ENCODE results near the gene CKAP2L.

CKAP2L gene

DNA sequence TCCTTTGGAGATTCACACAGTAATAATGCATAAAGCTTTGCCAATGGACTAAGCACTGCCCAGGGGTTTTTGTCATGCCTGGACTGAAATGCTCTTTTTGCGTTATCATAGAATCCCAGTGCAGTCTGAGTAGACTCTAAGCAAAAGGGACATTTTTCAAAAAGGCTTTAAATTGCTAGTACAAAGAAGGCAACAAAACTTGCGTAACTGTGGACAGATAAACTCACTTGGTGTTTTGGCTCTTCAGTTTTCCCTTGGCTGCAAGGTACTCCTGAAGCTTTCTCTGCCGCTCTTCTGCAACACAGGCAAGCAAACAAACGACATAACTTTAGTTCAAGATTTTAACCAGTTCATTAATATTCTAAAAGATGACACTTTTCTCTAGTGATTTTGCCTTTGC lies 2.1 kb downstream of the CKAP2L start:
- no peak for DNase-seq (ENCODE audit: low spot score)

DNA sequence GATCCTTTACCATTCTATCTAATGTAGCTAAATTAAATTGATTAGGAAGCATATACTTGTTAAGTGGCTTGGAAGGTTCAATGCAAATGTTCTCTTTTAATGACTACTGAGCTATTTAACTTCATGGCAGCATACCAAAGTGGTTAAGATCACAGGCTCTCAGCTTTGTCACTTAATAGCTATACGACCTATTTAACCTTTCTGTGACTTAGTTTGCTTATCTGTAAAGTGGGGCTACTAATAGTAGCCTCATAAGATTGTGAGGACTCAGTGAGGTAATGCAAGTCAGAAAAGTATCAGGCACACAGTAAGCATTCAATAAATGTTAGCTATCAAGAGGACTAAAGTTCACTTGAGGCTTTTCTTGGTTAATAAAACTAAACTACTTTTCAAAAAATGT lies 4.3 kb downstream of the CKAP2L start:
- DNase-seq (ENCODE audit: low spot score), result no peak

DNA sequence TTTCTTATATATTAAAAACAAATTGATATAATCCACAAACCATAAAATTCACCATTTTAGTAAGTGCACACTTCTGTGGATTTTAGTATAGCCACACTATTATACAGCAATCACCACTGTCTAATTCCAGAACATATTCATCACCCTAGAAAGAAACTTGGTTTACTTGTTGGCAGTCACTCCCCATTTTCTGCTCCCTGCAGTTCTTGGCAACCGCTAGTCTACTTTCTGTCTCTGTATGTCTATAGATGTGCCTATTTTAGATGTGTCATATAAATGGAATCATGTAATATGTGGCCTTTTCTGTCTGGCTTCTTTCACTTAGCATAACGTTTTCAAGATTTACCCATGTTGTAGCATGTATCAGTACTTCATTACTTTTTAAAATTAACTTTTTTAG lies 5.7 kb downstream of the CKAP2L start:
- DNase-seq (ENCODE audit: low spot score), result no peak

DNA sequence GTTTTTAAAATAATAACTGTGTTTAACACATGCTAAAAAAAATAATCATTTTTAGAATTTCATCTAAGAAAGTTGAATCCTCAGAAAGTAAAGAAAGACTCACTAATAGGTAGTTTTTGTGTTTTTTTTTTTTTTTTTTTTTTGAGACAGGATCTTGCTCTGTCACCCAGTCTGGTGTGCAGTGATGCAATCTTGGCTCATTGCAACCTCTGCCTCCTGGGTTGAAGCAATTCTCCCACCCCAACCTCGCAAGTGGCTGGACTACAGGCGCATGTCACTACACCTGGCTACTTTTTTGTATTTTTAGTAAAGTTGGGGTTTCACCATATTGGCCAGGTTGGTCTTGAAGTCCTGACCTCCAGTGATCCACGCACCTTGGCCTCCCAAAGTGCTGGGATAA lies 7.1 kb downstream of the CKAP2L start:
- DNase-seq (ENCODE audit: low spot score), result no peak

DNA sequence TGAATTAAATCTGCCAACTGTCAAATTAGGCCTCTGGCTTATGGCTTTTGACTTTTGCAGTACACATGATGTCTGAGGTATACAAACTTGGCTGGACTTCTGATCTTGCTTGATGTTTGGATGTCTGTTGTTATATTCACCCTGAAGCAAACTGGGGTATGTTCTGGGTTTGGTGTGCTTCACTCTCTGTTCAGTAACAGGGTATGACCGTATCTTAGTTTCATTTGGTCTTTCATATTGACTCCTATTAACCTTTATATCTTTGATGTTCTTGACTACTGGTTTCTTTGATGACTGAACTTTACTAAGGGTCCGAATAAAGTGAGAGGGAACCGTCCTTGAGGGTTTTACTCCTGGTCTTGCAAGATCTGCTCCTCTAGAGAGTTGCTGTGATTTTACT lies 8.2 kb downstream of the CKAP2L start:
- no peak for DNase-seq (ENCODE audit: low spot score)

DNA sequence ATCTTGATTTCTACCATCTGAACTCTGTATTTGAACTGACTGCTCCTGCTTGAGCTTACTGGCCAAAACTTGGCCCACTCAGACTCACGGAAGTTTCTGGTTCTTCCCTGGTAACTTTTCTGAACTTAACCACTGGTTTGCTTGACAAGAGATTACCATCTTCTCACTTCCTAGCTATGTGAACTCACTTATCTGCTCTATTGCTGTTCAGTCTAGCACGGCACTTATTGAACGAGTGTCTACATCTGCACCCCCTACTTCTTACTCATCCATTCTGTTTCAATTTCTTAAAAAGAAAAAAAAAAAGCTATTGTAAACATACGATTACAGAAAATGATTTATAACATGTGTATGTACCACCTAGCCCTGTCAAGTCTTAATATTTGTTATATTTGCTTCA lies 9.0 kb downstream of the CKAP2L start:
- no peak for DNase-seq (ENCODE audit: low spot score)

DNA sequence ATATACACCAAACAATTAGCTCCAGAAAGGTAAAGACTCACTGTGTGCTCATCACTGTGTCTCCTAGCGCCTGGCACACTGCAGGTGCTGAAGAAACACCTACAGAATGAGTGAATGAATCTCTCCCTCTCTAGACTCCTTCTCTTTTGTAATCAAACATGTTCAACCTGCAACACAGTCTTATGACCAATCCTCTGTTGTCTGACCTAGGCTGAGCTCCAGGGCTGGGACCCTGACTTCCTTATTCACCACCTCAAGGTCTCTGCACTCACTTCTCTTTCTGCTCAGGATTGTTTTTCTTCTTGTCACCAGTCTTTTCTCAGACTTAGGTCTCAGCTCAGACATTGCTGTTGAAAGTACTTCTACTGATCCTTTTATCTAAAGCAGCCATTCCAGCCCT lies 9.8 kb downstream of the CKAP2L start:
- no peak for DNase-seq (ENCODE audit: low spot score)

DNA sequence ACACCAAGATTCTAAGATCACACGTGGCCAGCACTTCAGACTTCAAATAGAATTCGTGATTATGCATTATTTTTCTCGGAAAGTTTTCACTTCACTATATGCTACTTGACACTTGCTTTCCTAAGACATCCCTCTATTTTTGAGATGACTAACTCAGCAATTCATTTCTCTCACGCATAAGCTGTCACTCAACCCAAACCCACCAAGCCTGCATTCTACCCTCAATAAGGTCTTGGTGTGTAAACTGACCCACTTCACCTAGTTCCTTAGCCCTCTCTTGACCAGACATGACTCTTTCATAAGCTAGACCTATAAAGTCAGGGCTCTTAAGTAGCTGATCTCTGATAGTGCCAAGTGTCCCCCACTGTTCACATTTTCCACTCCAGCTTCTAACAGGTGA lies 11.7 kb downstream of the CKAP2L start:
- DNase-seq (ENCODE audit: low spot score), result no peak

DNA sequence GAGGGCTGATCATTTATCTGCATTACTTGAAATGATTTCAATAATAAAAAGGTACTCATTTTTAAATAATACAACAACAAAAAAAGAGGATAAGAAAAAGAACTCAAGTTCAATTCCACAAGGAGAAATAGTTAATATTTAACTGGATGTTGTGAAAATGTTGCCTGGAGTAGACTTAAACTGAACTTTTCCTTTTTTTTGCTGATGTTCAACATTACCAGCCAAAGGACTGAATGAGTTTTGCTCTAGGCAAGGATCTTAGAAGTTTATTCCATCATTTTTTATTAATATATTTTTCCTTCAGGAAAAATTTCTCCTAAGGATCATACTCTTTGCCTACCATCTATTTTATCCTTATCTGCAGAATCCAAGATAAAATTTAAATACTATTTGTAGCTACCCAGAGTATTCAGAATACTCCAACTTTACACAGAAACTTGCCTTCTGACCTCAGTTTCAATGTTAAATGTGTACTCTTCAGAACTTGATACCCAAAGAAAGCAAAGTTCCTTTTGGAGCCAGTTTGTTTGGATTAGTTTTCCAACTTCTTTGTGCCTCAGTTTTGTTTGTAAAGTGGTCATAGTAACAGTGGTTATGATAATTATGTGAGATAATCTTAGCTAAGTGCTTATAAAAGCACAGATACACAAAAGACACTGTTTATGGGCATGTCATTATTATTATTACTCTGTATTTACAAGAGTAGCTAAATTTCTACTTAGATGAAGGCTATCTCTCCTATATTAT lies 12.8 kb downstream of the CKAP2L start:
- no peak for DNase-seq (ENCODE audit: low spot score)

DNA sequence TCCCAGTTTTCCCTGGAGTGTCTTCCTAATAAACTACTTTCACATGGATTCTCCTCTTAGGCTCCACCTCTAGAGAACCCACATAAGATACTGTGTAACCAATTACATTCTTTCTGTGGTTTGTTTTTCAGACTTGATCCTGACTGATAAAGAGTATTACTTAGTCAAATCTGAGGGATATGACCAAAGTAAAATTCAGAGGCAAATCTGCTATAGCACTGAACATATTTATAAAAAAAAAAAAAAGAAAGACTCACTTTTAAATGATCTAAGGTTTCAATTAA lies 13.9 kb downstream of the CKAP2L start:
- no peak for DNase-seq (ENCODE audit: low spot score)

DNA sequence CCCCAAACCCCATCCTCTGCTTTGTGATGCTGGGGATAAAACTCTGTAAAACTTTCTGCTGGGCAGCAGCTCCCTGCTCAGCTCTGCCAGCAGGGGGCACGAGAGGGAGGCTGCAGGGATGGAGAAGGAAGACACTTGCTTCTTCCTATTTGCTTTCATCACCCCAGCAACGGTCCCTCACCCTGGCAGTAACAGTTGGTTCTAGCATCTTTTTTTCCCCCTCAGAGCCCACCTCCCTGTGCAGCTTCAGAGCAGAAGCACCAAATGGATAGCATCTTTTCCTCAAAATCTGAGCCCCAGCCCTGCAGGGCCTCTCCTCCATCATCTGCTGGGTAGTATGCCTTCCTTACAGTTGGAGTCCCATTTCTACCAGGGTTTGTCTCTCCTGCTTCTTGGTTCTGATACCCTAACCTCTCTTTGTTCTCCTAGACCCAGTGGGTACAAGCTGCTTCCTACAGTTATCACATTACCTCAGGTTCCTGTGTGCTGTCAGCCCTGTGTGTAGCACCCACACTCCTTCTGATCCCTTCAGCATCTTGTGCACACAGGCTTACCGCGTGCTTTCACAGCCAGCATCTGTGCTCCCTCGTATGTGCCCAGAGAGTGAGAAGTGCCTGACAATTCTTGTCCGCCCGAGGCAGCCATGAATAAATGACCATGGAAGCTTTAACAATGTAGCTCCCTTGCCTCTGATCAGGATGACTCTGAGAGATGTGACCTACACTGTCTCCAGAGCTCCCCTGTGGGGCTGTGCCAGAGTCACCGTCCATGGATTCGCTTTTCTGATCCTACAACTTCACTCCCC lies 14.5 kb downstream of the CKAP2L start:
- peak; percentile 75 for DNase-seq (ENCODE audit: low spot score)

DNA sequence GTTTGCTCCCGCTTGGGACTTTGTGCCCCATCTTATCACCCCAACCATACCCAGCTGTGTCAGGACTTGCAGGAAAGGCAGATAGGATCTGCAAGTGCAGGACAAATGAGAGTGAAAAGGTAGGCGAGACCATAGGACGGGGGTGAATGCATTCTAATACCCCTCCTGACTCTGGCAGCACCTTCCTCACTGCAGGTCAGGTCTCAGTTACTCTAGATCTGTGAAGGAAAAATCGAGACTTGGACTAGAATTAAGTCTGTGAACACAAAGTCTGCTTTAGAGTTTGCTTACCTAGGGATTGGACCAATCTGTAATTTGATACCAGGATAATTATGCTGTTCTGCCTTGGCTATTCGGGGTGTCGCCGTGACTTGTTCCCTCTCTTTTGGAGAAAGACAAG lies 23.9 kb downstream of the CKAP2L start:
- DNase-seq (ENCODE audit: low spot score), result no peak

DNA sequence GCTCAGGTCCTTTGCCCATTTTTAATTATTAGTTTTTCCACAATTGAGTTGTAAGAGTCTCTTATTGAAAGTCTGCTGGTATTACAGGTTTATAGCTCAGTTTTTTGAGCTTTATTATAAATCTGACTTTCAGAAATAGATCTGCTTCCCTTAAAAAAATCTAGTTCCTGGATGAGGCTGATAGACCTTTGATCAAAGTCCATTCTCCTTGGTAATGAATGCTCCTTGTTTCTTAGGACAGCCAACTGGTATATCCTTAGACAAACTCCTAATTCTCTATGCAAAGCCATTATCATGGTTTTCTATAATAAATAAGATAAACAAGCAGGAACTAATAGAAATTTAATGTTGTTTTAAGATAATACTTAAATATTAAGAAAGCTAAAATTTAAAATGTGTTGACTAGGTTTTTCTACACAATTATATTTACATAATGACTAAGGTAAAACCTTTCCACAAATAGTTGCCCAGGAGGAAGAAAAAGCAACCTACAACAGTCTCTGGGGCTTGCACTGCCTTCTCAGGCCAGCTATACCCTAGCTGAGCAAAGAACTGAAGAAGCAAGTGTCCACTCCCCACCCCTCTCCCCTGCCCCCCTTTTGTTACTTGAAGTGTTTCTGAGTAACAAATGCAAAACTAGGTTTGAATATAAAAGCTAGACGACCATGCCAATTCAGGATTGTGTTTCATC lies 26.7 kb downstream of the CKAP2L start:
- no peak for DNase-seq (ENCODE audit: low spot score)

DNA sequence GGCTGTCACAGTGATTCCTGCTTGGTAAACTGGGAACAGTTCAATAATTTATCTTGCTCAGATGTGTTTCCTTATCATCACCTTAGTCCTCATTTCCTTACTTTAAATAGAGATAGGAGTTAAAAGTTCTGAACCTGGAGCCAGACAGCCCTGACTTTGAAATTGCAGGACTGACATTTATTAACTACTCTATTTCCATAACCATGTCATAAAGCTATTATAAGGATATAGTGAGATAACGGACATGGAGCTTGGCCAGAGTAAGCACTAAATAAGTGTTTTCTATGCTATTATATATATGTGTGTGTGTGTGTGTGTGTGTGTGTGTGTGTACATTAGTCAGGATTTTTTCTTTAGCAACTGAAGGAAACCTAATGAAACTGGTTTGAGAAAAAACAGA lies 30.5 kb downstream of the CKAP2L start:
- no peak for DNase-seq (ENCODE audit: low spot score)

DNA sequence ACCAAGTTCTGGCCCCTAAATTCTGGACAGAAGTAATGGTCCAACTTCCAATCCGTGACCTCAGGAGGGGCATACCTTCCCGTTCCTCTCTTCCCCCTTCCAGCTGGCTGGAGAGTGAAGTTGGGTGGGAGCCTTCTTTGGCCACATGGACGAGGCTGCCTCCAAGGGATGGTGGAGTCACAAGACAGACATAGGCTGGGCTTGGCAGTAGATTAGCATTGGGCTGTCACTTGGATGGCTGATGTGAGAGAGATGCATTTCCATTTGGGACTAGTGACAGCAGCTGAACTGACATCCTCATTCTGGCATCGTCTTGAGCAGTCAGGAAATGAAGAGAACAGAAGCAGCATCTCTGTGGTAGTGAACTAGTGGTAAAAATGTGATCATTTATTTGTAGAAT lies 31.0 kb downstream of the CKAP2L start:
- no peak for DNase-seq (ENCODE audit: low spot score)

DNA sequence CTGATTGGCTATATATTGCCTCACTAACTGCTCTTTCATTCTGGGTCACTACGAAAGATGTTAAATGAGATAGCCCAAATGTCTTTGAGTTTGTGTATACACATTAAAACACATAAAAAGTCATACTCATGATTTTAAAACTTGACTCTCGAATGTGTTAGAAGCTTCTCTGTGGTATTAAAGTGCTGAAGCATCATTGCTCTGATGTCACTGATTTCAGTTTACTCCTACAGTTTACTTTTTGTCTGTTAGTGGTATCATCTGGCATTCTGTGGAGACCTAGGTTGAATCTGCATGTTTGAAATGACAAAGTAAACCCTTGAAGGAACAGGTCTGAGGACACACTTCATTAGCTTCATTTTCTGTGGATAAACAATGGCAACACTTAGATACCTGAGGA lies 32.9 kb downstream of the CKAP2L start:
- no peak for DNase-seq (ENCODE audit: low spot score)

DNA sequence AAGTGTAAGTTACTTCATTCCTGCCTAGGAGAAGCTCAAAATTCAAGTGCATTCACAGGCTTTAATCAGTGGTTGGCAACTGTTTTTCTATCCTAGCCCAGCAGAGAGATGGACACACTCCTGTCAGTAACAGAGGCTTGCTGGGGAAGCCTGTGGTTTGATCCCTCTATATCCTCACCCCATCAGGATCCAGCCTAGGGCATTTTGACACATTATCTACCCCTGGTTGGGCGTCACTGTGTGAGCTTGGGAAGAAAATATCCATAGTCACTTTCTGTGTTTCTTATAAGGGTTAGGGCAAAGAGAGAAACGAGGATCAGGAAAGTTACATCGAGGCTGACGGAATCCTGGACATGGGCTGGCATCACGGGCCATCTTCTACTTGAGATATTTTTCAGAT lies 33.6 kb downstream of the CKAP2L start:
- no peak for DNase-seq (ENCODE audit: low spot score)

DNA sequence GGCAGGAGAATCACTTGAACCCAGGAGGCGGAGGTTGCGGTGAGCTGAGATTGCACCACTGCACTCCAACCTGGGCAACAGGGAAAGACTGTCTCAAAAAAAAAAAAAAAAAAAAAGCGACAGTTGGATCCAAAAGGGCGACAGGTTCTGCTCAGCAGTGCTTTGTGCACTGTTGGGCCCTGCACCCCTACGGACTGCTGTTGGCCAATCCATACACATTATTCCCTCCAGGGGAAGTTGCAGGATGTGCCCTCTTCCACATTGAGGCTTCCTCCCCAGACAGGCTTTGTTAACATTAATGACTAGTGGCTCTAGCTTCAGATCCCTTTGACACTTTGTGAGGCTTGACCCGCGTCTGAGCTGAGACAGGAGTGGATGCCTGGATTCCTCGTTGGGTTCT lies 34.2 kb downstream of the CKAP2L start:
- no peak for DNase-seq (ENCODE audit: low spot score)

DNA sequence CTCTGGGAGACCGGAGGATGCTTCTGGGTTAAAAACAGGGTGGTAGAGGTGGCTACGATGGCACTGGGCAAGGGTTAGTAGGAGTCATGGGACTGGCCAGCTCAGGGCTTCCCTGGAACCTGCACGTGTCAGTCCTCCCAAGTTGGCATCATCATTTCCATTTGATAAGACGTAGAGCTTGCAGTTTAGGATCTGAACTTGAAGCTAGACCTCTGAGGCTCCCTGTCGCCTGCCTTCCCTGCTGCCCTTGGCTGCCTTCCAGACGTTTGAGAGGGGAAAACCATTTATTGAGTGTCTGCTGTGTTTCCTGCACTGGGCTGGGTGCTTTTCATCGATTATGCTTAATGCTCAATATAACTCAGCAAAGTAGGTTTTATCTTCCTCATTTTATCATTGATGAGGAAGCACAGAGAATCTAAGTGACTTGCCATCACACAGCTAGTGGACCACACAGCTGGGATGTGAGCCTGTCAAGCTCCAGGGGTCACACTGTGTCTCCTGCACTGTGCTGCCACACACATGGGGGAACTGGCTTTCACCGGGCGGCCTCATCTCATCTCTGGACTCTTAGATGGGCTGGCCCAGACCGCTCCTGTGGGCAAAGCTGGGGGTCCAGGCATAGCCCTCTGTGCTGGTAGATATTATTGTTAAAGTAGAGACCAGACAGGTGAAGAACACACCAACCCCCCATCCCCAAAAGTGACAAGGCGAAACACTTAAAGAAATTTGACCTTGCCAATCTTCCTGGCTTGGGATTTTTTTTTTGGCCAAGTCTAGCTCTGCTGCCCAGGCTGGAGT lies 35.8 kb downstream of the CKAP2L start:
- DNase-seq (ENCODE audit: low spot score), result no peak

DNA sequence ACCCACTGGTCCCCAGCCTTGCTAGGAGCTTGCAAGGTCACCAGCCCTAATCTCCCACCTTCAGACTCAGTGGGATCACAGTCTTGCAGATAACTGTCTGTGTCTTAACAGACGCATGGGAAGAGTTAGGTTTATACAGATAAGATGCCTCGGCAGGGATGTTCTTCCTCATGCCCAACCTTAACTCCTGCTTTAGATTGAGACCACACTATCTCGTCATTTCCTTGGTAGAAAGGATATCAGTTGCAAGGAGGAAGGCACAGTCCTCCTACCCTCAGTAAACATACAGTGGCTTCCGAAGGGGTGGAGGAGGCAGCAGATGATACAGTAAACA lies 36.4 kb downstream of the CKAP2L start:
- DNase-seq (ENCODE audit: low spot score), result no peak

DNA sequence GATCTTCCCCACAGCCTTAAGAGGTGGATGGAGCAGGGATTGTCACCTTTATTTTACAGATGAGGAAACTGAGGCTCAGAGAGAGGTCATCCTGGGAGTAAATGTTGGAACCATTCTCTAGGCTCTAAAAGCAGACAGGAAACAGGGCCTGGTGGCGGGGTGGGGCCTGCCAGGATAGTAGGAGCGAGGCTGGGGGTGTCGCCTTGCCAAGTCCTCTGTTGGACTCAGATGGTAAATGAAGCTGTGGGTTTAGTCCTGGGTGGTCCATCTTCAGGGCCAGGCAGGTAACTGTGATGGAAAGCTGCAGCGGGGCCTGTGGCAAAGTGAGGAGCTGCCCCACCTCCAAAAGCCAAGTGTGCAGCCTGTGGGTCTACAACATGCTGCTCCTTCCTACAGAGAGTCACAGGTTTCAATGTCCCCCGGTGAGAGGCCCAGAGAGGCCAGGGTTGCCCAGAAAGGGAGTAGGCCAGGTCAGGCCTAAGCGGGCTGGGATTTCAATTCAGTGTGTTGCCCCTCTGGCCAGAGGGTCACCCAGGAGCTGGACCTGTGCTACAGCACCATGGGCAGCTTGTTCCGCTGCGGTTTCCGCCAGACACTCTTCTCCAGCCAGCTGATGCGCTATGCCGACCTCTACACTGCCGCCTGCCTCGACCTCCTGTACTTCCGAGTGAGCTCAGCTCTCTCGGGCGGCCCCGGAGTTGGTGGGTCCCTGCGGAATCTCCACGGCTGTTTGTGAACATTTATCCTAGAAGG lies 37.0 kb downstream of the CKAP2L start:
- no peak for DNase-seq (ENCODE audit: low spot score)

Data from putamen (tissue), 1 donor.